NOMO-1 treated with DMSO at 0.1 percent for 48 hours (cell line): ENCODE measurements around the gene COL6A3.
"Not testable (repeated sequence)": the region's sequence is repeated elsewhere in the genome, so short reads cannot be mapped to it uniquely, and the experiment has no call there.

Source experiments
- DNase-seq: peaks from one replicate; lab custom pipeline; 2025; ENCODE audit not compliant: unreplicated experiment; lab: John Stamatoyannopoulos, UW

Gene COL6A3

GRCh38 chr2:237389831-237390230 lies 24.1 kb downstream of the COL6A3 start:
- no peak for DNase-seq

DNA sequence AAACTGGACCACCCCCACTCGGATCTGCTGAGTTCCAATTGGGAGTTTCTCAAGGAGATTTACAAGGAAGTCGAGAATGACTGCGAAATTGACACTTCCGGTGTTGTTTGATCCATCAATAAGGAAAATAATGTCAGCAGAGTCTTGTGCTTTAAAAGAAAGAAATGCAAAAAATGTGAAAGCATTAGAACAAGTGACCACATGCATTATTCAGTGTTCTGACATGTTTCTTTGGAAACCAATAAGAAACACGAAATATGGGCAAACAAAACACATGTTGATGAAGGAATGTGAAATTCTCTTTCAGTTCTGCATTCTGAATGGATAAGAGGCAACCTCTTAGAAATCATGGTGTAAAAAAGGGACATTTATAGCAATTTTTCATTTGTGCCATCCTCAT lies 25.9 kb downstream of the COL6A3 start:
- no peak for DNase-seq

- DNase-seq, result no peak
Measured at GRCh38 chr2:237384672-237385020, 29.3 kb downstream of the COL6A3 start.

- no peak for DNase-seq
Measured at GRCh38 chr2:237383991-237384671, 29.8 kb downstream of the COL6A3 start.

DNA sequence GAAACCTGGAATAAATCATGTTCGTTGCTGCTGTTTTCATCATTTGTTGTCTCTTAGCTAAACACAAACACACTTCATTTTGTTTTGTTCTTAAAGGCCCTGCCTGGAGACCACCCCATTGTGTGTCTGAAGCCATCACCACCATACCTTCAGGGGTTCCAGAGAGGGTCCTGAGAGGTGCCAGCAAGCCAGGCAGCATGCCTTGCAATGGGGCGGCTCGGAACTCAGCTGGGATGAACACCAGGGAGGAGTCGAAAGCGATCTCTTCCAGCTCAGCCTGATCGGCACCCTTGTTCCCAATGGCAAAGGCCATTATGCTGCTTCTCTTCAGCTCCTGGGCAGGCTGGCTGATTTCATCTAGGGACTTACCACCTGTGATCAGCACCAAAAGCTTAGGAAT lies 33.2 kb downstream of the COL6A3 start:
- no peak for DNase-seq

DNA sequence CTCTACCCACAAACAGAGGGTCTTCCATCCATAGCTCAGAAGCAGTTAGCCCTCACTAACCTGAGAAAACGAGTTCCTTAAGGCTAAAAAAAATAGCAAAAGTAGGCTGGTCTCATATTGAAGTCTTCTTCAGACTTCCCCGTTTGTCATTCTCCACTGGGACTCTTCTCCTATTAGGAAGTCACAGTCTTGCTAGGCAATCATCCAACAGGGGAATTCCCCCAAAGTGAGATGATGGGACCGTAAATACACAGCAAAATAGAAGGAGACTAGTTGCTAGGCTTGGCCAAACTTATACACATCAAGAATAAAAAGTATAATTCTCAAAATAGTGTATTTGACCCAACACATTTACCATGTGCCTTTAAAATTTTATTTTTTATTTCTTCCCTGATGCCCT lies 34.3 kb downstream of the COL6A3 start:
- no peak for DNase-seq

DNA sequence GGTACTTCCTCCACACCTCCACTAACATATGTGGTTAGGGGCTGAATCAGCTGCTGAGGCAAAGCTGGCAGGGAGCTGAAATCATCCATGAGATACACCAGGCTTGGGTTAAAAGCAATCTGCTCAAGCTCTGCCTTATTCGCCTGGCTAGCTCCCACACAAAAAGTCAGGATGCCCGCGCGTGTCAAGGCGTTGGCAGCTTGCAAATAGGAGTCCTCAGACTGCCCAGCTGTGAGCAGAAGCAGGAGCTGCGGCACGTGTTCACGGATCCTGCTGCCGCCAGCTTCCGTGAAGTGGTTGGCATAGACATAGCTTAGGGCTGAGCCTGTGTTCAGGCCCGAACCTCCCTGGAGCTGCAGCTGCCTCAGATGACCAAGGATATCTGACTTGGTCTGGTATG lies 35.3 kb downstream of the COL6A3 start:
- no peak for DNase-seq

GRCh38 chr2:237374284-237375060 lies 39.5 kb downstream of the COL6A3 start:
- no peak for DNase-seq

GRCh38 chr2:237371856-237372255 lies 42.1 kb downstream of the COL6A3 start:
- no peak for DNase-seq

DNA sequence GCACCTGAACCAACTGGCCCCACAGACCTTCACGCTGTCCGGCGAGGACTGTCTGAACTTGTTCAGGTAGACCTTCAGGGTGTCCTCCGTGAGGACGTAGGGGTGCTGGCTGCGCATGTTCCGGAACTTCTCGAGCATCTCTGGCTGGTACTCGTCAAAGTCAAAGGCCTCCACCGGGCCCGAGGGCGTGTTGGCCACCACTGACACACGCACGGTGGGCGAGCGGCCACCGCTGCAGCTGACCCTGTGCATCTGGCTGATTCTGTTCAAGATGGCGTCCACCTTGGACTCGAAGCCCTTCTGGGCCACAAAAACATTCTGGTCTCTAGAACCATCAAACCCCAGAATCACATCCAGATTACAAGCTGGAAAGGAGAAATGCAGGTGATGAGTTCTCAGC lies 48.3 kb downstream of the COL6A3 start:
- DNase-seq, result no peak

DNA sequence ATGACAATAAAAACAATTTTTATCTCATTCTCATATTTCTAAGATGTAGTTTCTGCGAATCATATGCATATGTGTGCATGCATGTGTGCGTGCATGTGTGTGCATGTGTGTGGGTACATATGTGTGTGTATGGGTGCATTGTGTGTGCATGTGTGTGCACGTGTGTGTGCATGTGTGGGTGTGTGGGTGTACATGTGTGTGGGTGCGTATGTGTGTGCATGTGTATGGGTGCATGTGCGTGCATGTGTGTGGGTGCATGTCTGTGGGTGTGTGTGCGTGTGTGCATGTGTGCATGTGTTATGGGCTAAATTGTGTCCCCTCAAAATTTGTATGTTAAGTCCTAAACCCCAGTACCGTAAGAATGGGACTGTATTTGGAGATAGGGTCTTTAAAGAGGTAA lies 49.3 kb downstream of the COL6A3 start:
- no peak for DNase-seq

DNA sequence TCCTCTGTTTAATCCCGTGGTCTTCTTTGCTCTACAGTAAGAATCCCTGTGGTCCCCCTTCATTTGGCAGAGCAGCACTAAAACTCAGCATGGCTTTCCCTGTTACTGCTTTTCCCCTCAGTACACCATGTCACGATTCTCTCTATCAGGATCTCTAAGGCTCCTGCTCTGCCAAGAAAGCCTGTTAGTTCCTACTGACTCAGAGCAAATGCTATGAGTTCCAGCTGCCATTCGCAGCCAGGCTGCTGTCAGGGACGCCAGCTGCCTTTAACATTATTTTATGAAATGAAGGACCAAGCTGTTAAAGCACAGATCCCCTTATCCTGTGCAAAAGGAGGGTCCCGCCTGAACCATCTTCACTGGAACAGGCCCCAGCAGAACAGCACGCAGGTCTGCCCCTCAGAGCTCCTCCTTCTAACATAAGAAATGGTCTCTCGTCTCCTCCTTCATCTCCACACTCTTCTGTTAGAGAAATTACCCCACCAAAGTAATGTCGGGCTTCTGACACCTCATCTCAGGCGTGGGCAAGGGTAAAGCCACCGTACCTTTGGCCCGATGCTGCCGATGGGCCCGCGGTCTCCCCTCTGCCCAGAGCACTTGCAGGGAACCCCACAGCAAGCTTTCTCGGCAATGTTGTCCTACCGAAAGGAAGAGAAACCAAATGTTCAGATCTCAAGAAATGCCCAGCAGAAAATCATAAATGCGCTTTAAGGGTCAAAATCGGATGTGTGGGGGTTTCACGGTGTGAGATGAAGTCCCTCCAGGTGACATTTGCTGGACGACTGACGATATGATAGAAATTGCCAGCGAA lies 52.6 kb downstream of the COL6A3 start:
- DNase-seq, result no peak

DNA sequence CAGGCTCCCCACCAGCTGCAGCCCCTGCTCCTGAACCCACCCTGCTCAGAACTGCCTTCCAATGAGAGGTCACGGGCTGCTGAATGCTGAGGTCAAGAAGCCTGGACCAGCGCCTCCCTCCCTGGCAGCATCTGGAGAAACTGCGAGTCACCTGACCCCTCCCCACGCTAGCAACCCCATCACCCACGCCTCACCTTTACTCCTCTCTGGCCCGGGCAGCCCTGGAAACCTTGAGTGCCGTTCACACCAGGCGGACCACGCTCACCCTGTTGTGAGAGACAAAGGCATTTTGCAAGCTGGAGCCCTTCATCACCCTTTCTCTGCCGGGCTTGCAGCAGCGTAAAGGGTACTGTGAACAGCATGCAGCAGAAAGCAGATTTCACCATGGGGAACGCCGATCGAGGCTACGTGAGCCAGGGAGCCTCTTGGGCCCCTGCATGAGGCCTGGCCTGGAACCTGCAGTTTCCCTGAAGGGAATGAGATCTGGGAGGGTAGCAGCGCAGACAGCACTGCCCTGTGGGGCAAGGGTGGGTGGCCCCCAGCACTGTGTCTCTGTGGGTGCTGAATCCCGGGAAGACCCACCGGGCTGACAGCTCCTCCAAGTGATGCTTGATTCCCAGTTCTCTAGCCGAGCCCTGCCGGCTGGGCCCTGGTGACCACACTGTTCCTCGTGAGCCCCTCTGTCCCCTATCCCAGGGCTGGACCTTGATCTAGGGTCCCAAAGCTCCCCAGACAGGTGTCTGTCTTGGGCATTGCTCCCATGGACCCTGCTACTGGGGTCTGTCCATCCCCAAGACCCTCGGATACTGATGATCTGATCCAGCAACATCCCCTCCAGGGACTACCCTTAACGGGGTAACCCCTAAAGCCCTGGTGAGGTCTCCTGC lies 53.8 kb downstream of the COL6A3 start:
- DNase-seq, result no peak

DNA sequence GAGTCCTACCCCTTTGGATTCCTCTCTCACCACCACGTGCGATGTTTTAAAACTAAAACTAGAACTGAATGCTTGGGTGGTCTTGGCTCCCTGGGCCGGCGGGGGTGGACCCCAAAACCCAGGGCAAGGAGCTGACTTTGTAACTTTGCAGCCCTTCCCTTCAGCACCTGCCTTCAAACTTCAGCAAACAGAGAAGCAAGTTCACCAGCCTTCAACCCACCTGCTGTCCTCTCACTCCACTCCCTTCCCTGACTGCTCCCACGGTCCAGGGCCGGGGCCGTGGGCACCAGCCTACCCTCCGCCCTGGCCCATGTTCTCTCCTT lies 54.5 kb downstream of the COL6A3 start:
- DNase-seq, result no peak

- no peak for DNase-seq
Measured at GRCh38 chr2:237358721-237359517, 55.0 kb downstream of the COL6A3 start.

DNA sequence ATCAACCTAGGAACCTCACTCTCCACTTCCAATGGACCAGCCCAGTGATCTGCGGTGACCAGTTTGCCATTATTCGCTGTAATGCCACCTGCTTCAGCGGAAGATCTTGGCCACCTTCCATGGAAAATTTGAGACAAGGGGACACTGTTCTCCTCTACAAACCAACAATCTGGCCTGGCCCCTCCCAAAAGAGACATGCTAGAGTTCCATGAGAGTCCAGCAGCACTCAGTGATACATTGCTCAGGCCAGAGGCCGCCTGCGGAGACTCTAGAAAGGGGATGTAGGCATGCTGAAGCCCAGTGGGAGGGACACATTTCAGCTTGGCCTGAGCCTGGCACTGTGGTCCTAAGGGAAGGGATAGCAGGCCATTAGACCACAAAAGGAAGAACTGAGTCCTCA lies 58.3 kb downstream of the COL6A3 start:
- DNase-seq, result no peak

- DNase-seq, result no peak
Measured at GRCh38 chr2:237354892-237355291, 59.1 kb downstream of the COL6A3 start.

GRCh38 chr2:237354172-237354571 lies 59.8 kb downstream of the COL6A3 start:
- DNase-seq, result not testable (repeated sequence)

DNA sequence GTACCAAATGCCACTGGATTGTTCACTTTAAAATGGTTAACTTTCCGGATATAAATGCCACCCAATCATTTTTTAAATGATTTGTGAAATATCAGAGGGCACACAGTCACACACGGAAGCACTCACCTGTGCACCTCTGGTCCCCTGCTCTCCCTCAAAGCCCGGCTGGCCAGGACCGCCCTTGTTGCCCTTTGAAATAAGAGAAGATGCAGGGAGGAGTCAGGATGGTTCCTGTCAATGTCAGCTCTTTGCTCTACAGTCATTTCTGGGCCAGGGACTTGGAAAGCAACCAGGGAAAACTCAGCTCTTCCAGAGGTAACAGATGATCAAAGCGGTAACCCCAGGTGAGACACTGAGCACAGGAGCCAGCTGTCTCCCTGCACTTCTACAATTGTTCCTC lies 60.7 kb downstream of the COL6A3 start:
- DNase-seq, result no peak

DNA sequence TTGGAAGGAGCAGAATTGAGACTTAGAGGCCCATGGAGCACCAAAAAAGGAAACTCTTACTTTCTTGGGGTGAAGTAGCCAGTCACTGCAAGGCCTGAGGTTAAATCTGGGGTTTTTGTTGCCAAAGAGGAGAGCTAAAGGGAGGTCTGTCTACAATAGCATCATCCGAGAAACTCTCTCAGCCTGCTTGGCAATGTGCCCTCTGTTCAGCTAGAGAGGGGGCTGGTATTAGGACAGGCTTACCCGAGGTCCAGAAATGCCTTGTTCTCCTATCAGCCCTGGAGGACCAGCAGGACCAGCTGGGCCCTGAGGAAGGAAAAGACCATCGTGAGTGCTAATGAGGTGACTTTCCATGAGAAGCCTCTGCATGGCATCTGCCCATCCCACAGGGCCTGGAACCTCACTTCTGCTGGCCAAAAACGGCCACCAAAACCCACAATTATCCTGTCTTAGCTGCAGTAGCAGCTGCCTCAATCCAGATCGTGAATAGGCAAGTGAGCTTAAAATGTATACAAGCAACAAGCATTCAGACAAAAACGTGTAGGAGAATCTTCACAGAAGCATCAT lies 61.6 kb downstream of the COL6A3 start:
- no peak for DNase-seq
